ENCODE measurements around the gene ORAI2.

DNA sequence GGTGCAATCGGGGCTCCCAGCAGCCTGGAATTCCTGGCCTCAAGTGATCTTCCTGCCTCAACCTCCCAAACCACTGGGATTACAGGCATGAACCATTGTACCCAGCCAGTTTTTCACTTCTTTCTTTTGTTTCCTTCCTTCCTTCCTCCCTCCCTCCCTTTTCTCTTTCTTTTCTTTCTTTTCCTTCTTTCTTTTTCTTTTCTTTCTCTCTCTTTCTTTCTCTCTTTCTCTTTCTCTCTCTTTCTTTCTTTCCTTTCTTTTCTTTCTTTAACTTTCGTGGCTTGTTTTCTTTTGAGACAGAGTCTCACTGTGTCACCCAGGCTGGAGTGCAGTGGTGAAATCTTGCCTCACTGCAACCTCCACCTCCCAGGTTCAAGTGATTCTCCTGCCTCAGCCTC lies 12.3 kb downstream of the ORAI2 start:
- no peak for TF ChIP-seq EZH2 (IDR thresholded peaks at IDR 0.05; ENCODE audit: low read length, missing control alignments)
- TF ChIP-seq, protein P1, sequence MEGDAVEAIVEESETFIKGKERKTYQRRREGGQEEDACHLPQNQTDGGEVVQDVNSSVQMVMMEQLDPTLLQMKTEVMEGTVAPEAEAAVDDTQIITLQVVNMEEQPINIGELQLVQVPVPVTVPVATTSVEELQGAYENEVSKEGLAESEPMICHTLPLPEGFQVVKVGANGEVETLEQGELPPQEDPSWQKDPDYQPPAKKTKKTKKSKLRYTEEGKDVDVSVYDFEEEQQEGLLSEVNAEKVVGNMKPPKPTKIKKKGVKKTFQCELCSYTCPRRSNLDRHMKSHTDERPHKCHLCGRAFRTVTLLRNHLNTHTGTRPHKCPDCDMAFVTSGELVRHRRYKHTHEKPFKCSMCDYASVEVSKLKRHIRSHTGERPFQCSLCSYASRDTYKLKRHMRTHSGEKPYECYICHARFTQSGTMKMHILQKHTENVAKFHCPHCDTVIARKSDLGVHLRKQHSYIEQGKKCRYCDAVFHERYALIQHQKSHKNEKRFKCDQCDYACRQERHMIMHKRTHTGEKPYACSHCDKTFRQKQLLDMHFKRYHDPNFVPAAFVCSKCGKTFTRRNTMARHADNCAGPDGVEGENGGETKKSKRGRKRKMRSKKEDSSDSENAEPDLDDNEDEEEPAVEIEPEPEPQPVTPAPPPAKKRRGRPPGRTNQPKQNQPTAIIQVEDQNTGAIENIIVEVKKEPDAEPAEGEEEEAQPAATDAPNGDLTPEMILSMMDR (conservative IDR thresholded peaks at IDR 0.05 in 1 of 2, IDR thresholded peaks at IDR 0.05 in 1 of 2; ENCODE audit: low read depth in 1 of 2, low read length in 2 of 2), result no peak
